Panc1 (cell line): ENCODE results near the gene RHBDD1. TPM values are rescaled to one million over a fixed set of nuclear protein-coding genes. Genes with fewer than 3 reads are reported as not detected.

Experiments
- ATAC-seq: fragments of 200-7000 bp; cut with Tn5 transposase; 2 replicates; pipeline ENCODE4 v1.9.1; 2020; ENCODE audit warnings: mild to moderate bottlenecking, moderate library complexity
- BruUV-seq: library from RNA; stranded (reverse); fragments of 400-500 nt; replicated peaks from 2 replicates; lab custom pipeline; 2021; lab: Mats Ljungman, UMichigan
- CTCF ChIA-PET: fragments of 300-600 bp; sonication (Branson Sonifier 250); formaldehyde crosslinking; loops from one replicate; lab custom pipeline; 2022; ENCODE audit warnings: antibody characterized with exemption; lab: Charles Lee
- POLR2A ChIA-PET: fragments of 300-600 bp; sonication (Branson Sonifier 250); formaldehyde crosslinking; loops from one replicate; lab custom pipeline; 2022; ENCODE audit warnings: antibody characterized with exemption; lab: Charles Lee
- DNase-seq: peaks from one replicate; pipeline ENCODE4 v3.0.0-alpha.2; 2010; ENCODE audit warnings: low read depth, low spot score
- H3K27ac ChIP-seq: 2 replicates; pipeline ENCODE4 v1.5.1; 2011; ENCODE audit warnings: mild to moderate bottlenecking, low read length, inconsistent platforms
- H3K27me3 ChIP-seq: fragments of 200-500 bp; sonication (Bioruptor generic); 2 replicates; pipeline ENCODE4 v1.6.0; 2014; ENCODE audit warnings: low read length, inconsistent platforms; ENCODE audit not compliant: control insufficient read depth, insufficient read depth
- H3K36me3 ChIP-seq: fragments of 200-500 bp; sonication (Bioruptor generic); 2 replicates; pipeline ENCODE4 v1.5.1; 2014; ENCODE audit warnings: inconsistent platforms, mild to moderate bottlenecking, low read length, moderate library complexity; ENCODE audit not compliant: control insufficient read depth, insufficient read depth
- H3K4me1 ChIP-seq: 2 replicates; pipeline ENCODE4 v1.5.1; 2011; ENCODE audit warnings: inconsistent platforms, mild to moderate bottlenecking, low read length, moderate library complexity; ENCODE audit not compliant: control insufficient read depth, insufficient read depth
- H3K4me3 ChIP-seq, 2 experiments: 2 replicates each; pipeline ENCODE4 v1.5.1; 2011 to 2012; ENCODE audit warnings: low read depth in 2 of 2, low read length in 2 of 2, mild to moderate bottlenecking in 2 of 2, inconsistent platforms in 1 of 2, moderate library complexity in 1 of 2
- H3K9me3 ChIP-seq: fragments of 200-500 bp; sonication (Bioruptor generic); 2 replicates; pipeline ENCODE4 v1.5.1; 2014; ENCODE audit warnings: low read depth, mild to moderate bottlenecking, inconsistent platforms, low read length, moderate library complexity; ENCODE audit not compliant: control insufficient read depth, insufficient read depth
- POLR2AphosphoS5 ChIP-seq: IDR thresholded peaks from 2 replicates; pipeline ENCODE4 v1.6.1; 2012; ENCODE audit warnings: mild to moderate bottlenecking, low read depth, low read length, moderate library complexity
- SIN3A ChIP-seq: IDR thresholded peaks from 2 replicates; pipeline ENCODE4 v1.6.1; 2012; ENCODE audit warnings: low read depth, mild to moderate bottlenecking, low read length, moderate library complexity, borderline replicate concordance; ENCODE audit not compliant: insufficient read depth
- TCF7L2 ChIP-seq: IDR thresholded peaks from 2 replicates; pipeline ENCODE4 v1.6.1; 2011; ENCODE audit warnings: mild to moderate bottlenecking, low read depth, low read length, inconsistent platforms
- in situ Hi-C: cut with HindIII; loops from 2 replicates; pipeline ENCODE4 v1.10.0; 2016; ENCODE audit warnings: low sequenced_read_pairs, low pct_unique_long_range_greater_than_20kb
- intact Hi-C: fragments of 100-400 bp; cut with micrococcal nuclease; formaldehyde crosslinking; loops from one replicate; pipeline ENCODE4 v1.10.0; 2022; ENCODE audit not compliant: unreplicated experiment
- total RNA-seq: library from RNA; stranded (reverse); gene quantifications from one replicate; pipeline ENCODE4 v1.2.1, GENCODE V29; 2021; ENCODE audit not compliant: unreplicated experiment
- TF ChIP-seq, protein P1 (sequence below): fragments of 450-650 bp; IDR thresholded peaks from 2 replicates; pipeline ENCODE4 v1.5.1; 2017; ENCODE audit warnings: mild to moderate bottlenecking
- TF ChIP-seq, protein P2 (sequence below), 2 experiments: IDR thresholded peaks; 2 replicates each; pipeline ENCODE4 v1.6.1; 2011 to 2012; ENCODE audit warnings: low read depth in 2 of 2, control low read depth in 1 of 2, low read length in 1 of 2, mild to moderate bottlenecking in 1 of 2, moderate library complexity in 1 of 2; ENCODE audit not compliant: insufficient read depth in 1 of 2

RHBDD1 gene
- total RNA-seq, 1 experiment from 2014 or later = 25.3 TPM

DNA sequence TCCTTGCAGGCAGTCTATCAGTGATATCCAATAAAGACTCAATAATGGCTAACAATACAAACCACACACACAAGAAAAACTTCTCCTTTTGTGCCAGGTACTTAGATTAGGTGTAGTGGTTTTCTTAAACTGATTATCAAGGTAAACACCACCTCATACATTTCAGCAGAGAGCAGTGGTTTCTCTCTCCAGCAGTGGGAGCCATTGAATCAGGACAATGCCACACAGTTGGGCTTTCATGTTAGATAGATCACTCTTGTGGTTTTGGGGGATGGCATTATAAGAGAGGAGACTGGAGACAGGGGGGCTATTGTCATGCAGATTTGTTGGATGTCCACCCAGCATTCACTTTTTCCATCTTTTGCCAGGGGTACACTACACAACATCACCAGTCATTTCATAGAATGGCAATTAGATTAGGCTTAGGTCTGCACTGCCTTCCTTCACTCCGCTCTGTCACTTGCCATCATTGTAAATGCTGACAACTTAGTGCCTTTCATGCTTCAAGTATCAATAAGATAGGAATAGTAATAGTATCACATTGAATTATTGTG, 22.6 kb upstream of the RHBDD1 start:
- no TSS peak for BruUV-seq
- H3K27me3 ChIP-seq = no peaks in the 10 kb centered on the region
- no peaks in the 10 kb centered on the region for H3K4me1 ChIP-seq
- intact Hi-C loops = no loop called here
- ATAC-seq (no peak), DNase-seq (no peak)
- H3K9me3 ChIP-seq = no peaks in the 10 kb centered on the region
- ChIA-PET CTCF (no interaction called here), POLR2A (no interaction called here)
- no peak for TF ChIP-seq SIN3A
- TF ChIP-seq, protein P1, sequence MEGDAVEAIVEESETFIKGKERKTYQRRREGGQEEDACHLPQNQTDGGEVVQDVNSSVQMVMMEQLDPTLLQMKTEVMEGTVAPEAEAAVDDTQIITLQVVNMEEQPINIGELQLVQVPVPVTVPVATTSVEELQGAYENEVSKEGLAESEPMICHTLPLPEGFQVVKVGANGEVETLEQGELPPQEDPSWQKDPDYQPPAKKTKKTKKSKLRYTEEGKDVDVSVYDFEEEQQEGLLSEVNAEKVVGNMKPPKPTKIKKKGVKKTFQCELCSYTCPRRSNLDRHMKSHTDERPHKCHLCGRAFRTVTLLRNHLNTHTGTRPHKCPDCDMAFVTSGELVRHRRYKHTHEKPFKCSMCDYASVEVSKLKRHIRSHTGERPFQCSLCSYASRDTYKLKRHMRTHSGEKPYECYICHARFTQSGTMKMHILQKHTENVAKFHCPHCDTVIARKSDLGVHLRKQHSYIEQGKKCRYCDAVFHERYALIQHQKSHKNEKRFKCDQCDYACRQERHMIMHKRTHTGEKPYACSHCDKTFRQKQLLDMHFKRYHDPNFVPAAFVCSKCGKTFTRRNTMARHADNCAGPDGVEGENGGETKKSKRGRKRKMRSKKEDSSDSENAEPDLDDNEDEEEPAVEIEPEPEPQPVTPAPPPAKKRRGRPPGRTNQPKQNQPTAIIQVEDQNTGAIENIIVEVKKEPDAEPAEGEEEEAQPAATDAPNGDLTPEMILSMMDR = peak; percentile 67
- TF ChIP-seq, protein P2, sequence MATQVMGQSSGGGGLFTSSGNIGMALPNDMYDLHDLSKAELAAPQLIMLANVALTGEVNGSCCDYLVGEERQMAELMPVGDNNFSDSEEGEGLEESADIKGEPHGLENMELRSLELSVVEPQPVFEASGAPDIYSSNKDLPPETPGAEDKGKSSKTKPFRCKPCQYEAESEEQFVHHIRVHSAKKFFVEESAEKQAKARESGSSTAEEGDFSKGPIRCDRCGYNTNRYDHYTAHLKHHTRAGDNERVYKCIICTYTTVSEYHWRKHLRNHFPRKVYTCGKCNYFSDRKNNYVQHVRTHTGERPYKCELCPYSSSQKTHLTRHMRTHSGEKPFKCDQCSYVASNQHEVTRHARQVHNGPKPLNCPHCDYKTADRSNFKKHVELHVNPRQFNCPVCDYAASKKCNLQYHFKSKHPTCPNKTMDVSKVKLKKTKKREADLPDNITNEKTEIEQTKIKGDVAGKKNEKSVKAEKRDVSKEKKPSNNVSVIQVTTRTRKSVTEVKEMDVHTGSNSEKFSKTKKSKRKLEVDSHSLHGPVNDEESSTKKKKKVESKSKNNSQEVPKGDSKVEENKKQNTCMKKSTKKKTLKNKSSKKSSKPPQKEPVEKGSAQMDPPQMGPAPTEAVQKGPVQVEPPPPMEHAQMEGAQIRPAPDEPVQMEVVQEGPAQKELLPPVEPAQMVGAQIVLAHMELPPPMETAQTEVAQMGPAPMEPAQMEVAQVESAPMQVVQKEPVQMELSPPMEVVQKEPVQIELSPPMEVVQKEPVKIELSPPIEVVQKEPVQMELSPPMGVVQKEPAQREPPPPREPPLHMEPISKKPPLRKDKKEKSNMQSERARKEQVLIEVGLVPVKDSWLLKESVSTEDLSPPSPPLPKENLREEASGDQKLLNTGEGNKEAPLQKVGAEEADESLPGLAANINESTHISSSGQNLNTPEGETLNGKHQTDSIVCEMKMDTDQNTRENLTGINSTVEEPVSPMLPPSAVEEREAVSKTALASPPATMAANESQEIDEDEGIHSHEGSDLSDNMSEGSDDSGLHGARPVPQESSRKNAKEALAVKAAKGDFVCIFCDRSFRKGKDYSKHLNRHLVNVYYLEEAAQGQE (IDR thresholded peaks at IDR 0.05; ENCODE audit: insufficient read depth in 1 of 2, low read depth in 2 of 2, low read length in 1 of 2) = no peak
- in situ Hi-C loops = no loop called here
- no peaks in the 10 kb centered on the region for H3K36me3 ChIP-seq
- no peak overlapping the region for H3K4me3 ChIP-seq
- H3K27ac ChIP-seq = no peak overlapping the region

DNA sequence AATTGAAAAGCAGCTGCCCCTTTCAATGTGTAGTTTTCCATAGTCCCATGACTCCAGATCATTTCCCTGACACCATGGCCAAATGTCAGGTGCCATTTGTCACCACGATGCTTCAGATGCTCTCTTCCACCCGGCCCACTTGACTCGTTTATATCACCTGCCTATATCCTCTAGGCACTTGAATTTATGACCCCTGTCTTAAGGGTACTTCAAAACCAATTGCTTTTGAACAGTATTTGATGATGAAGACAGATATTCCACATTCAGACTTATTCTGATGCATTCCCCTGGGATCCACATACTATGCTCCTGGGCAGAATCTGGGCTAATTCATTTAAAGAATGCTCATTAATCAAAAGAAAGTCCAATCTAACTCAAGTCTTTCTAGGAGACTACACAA, 16.9 kb upstream of the RHBDD1 start:
- in situ Hi-C loops (no loop called here), intact Hi-C loops (no loop called here)
- CTCF ChIA-PET = no interaction called here
- Histone ChIP-seq H3K27ac (no peak overlapping the region), H3K4me1 (no peaks in the 10 kb centered on the region), H3K4me3 (no peak overlapping the region), H3K9me3 (no peaks in the 10 kb centered on the region), H3K27me3 (no peaks in the 10 kb centered on the region), H3K36me3 (no peaks in the 10 kb centered on the region)
- POLR2A ChIA-PET = no interaction called here
- DNase-seq (no peak), ATAC-seq (no peak)
- no TSS peak for BruUV-seq
- TF ChIP-seq POLR2AphosphoS5 (no peak), TCF7L2 (no peak), SIN3A (no peak)
- TF ChIP-seq, protein P2 (IDR thresholded peaks at IDR 0.05; ENCODE audit: insufficient read depth in 1 of 2, low read depth in 2 of 2, low read length in 1 of 2) = no peak
- TF ChIP-seq, protein P1 = no peak
